GM12875 (cell line): ENCODE data around the gene FXYD3.

Experiments used
- H3K4me3 ChIP-seq: one replicate; pipeline ENCODE4 v1.5.1; 2011; ENCODE audit warnings: low read depth, low read length, control low read depth
- TF ChIP-seq, protein P1 (sequence below): IDR thresholded peaks from 2 replicates; pipeline ENCODE4 v1.5.1; 2011; ENCODE audit warnings: low read depth, mild to moderate bottlenecking, control low read depth, inconsistent platforms, low read length, moderate library complexity, borderline replicate concordance; ENCODE audit not compliant: insufficient read depth

Gene FXYD3, protein sequence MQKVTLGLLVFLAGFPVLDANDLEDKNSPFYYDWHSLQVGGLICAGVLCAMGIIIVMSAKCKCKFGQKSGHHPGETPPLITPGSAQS

DNA sequence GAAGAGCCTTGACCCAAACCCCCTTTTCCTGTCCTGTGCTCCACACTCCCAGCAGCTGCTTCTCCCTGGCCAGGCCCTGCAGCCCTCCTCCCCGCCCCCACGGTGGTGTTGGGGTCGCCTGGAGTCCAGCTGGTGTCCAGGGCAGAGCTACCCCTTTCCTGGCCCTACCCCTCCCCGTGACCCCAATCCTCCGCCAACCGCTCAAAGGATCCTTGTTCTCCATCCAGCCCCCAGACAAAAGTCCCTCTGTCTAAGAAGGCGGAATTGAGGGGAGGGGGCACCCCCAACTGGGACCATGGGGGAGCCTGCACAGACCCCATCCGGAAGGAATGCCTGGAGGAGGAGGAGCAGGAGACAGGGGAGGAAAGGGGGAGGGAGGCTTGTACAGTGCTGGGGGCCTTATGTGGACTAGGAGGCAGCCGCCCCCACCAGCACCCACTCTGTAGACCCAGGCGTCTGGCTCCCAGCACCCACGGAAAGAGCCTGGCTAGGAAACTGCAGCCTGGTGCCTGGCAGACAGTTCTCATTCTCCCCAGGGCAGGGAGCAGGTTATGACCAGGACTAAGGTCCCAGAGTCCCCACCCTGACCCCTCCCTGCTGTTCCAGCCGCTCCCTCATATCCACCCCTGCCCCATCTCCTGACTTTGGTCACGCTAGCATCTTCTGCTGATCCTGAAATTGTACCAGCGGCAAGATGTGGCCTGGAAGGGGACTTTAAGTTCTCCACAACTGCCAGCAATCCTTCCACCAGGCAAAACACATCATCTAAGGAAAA, at the start of gene FXYD3:
Gene FXYD3, plus strand, starts transcription at position 647 of the 775 bp plus-strand sequence. CDS start 3,554 bp downstream, outside the sequence.
- TF ChIP-seq, protein P1, sequence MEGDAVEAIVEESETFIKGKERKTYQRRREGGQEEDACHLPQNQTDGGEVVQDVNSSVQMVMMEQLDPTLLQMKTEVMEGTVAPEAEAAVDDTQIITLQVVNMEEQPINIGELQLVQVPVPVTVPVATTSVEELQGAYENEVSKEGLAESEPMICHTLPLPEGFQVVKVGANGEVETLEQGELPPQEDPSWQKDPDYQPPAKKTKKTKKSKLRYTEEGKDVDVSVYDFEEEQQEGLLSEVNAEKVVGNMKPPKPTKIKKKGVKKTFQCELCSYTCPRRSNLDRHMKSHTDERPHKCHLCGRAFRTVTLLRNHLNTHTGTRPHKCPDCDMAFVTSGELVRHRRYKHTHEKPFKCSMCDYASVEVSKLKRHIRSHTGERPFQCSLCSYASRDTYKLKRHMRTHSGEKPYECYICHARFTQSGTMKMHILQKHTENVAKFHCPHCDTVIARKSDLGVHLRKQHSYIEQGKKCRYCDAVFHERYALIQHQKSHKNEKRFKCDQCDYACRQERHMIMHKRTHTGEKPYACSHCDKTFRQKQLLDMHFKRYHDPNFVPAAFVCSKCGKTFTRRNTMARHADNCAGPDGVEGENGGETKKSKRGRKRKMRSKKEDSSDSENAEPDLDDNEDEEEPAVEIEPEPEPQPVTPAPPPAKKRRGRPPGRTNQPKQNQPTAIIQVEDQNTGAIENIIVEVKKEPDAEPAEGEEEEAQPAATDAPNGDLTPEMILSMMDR, result no peak
- no peak within 1 kb of the TSS for H3K4me3 ChIP-seq

DNA sequence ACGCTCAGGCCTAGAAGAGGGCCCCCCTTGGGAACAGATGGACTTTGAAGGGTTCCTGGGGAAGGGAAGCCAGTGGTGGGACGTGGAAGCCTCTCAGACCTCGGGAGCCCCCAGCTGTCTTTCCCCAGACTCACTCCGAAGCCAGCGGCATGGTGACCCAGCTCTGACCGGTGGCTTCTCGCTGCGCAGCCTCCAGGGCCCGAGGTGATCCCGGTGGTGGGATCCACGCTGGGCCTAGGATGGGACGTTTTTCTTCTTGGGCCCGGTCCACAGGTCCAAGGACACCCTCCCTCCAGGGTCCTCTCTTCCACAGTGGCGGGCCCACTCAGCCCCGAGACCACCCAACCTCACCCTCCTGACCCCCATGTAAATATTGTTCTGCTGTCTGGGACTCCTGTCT, 49.5 kb upstream of the FXYD3 start:
- TF ChIP-seq, protein P1, result no peak
- no peak overlapping the region for H3K4me3 ChIP-seq

DNA sequence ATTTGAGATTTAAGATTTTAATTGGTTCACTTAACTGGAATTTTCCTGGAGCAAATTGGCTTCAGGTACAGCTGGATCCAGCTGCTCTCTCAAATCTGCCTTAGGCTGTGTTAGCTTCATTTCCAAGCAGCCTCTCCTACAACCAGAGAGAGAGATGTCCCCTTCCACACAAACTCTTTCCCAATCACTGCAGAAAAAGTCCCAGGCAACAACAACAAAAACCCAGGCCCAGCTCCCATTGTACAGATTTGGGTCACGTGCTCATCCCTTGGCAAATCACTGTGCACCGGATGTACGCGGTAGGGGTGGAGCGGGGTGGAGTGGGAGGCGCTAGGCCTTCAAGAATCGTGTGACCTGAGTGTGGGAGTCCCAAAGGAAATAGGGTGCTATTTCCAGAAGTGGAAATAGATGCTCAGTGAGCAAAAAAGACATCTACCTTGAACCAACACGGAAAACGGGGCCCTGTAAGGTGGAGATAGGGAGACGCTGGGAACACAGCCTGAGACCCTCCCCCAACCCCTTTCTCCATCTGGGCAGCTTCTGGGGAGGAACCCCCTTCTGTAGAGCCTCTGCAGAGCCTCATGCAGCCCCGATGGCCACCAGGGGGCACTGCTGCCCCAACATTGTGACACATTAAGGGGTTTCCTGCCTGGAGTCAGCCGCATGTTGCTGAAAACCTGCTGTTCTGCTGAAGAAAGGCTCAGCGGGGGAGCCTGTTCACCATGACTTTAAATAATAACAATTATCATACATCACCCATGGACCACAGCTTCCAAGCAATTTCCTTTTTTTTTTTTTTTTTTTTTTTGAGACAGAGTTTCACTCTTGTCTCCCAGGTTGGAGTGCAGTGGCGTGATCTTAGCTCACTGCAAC, 48.7 kb upstream of the FXYD3 start:
- no peak overlapping the region for H3K4me3 ChIP-seq
- TF ChIP-seq, protein P1, result peak; percentile 86

DNA sequence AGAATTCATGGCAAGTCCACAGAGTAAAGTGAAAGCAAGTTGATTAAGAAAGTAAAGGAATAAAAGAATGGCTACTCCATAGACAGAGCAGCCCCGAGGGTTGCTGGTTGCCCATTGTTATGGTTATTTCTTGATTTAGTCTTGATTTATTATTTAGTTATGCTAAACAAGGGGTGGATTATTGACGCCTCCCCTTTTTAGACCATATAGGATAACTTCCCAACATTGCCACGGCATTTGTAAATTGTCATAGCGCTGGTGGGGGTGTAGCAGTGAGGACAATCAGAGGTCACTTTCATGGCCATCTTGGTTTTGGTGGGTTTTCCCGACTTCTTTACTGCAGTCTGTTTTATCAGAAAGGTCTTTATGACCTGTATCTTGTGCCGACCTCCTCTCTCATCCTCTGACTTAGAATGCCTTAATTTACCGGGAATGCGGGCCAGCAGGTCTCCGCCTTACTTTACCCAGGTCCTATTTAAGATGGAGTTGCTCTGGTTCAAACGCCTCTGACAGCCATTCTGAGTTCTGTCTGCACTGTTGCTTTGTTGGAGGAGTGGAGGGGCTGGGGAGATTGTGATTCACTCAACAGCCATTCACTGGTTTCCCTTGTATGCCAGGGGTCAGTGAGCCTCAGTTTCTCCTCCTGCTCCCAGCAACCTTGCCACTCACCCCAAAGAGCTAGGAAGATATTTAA, 46.5 kb upstream of the FXYD3 start:
- TF ChIP-seq, protein P1, result no peak
- no peak overlapping the region for H3K4me3 ChIP-seq

DNA sequence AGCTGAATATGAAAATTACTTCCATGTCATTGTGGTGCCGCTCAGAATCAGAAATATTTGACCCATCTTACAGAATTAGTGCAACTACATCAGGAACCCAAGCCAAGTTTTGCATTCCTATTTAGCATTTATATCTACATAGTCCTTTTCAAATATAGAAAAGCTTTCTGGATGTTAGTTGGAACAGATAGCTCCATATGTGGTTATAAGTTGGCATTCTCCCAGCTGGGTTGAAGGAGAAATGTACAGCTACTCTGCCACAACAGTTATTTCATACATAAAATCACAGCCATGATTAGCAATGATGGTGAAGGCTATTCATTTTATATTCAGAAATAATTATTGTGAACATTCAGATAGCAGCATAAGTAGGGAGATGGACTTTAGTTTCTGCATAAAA, 45.9 kb upstream of the FXYD3 start:
- TF ChIP-seq, protein P1, result no peak
- H3K4me3 ChIP-seq, result no peak overlapping the region

DNA sequence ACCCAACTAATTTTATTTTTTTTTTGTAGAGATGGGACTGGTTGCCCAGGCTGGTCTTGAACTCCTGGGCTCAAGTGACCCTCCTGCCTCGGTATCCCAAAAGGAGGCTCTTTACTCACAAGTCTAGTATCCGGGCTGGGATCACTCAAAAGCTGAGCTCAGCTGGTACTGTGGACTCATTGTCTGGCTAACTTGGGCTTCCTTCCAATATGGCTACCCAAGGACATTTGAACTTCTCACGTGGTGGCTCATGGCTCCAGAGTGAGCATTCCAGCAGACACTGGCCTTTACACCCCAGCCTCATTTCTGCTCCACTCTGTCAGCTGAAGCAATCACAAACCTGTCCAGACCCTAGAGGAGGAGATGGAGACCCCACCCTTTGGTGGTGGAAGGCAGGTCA, 45.2 kb upstream of the FXYD3 start:
- TF ChIP-seq, protein P1, result no peak
- no peak overlapping the region for H3K4me3 ChIP-seq
